Panc1 (cell line): ENCODE results near the gene PLK1. TPM values are rescaled to one million over a fixed set of nuclear protein-coding genes. Genes with fewer than 3 reads are reported as not detected.

Source experiments
- ATAC-seq: fragments of 200-7000 bp; cut with Tn5 transposase; 2 replicates; pipeline ENCODE4 v1.9.1; 2020; ENCODE audit warnings: mild to moderate bottlenecking, moderate library complexity
- BruUV-seq: library from RNA; stranded (reverse); fragments of 400-500 nt; replicated peaks from 2 replicates; lab custom pipeline; 2021; lab: Mats Ljungman, UMichigan
- CTCF ChIA-PET: fragments of 300-600 bp; sonication (Branson Sonifier 250); formaldehyde crosslinking; loops from one replicate; lab custom pipeline; 2022; ENCODE audit warnings: antibody characterized with exemption; lab: Charles Lee
- POLR2A ChIA-PET: fragments of 300-600 bp; sonication (Branson Sonifier 250); formaldehyde crosslinking; loops from one replicate; lab custom pipeline; 2022; ENCODE audit warnings: antibody characterized with exemption; lab: Charles Lee
- DNase-seq: peaks from one replicate; pipeline ENCODE4 v3.0.0-alpha.2; 2010; ENCODE audit warnings: low read depth, low spot score
- H3K27ac ChIP-seq: 2 replicates; pipeline ENCODE4 v1.5.1; 2011; ENCODE audit warnings: mild to moderate bottlenecking, low read length, inconsistent platforms
- H3K27me3 ChIP-seq: fragments of 200-500 bp; sonication (Bioruptor generic); 2 replicates; pipeline ENCODE4 v1.6.0; 2014; ENCODE audit warnings: low read length, inconsistent platforms; ENCODE audit not compliant: control insufficient read depth, insufficient read depth
- H3K36me3 ChIP-seq: fragments of 200-500 bp; sonication (Bioruptor generic); 2 replicates; pipeline ENCODE4 v1.5.1; 2014; ENCODE audit warnings: inconsistent platforms, mild to moderate bottlenecking, low read length, moderate library complexity; ENCODE audit not compliant: control insufficient read depth, insufficient read depth
- H3K4me1 ChIP-seq: 2 replicates; pipeline ENCODE4 v1.5.1; 2011; ENCODE audit warnings: inconsistent platforms, mild to moderate bottlenecking, low read length, moderate library complexity; ENCODE audit not compliant: control insufficient read depth, insufficient read depth
- H3K4me3 ChIP-seq, 2 experiments: 2 replicates each; pipeline ENCODE4 v1.5.1; 2011 to 2012; ENCODE audit warnings: low read depth in 2 of 2, low read length in 2 of 2, mild to moderate bottlenecking in 2 of 2, inconsistent platforms in 1 of 2, moderate library complexity in 1 of 2
- H3K9me3 ChIP-seq: fragments of 200-500 bp; sonication (Bioruptor generic); 2 replicates; pipeline ENCODE4 v1.5.1; 2014; ENCODE audit warnings: low read depth, mild to moderate bottlenecking, inconsistent platforms, low read length, moderate library complexity; ENCODE audit not compliant: control insufficient read depth, insufficient read depth
- CTCF ChIP-seq: fragments of 450-650 bp; IDR thresholded peaks from 2 replicates; pipeline ENCODE4 v1.5.1; 2017; ENCODE audit warnings: mild to moderate bottlenecking
- POLR2AphosphoS5 ChIP-seq: IDR thresholded peaks from 2 replicates; pipeline ENCODE4 v1.6.1; 2012; ENCODE audit warnings: mild to moderate bottlenecking, low read depth, low read length, moderate library complexity
- SIN3A ChIP-seq: IDR thresholded peaks from 2 replicates; pipeline ENCODE4 v1.6.1; 2012; ENCODE audit warnings: low read depth, mild to moderate bottlenecking, low read length, moderate library complexity, borderline replicate concordance; ENCODE audit not compliant: insufficient read depth
- TCF7L2 ChIP-seq: IDR thresholded peaks from 2 replicates; pipeline ENCODE4 v1.6.1; 2011; ENCODE audit warnings: mild to moderate bottlenecking, low read depth, low read length, inconsistent platforms
- in situ Hi-C: cut with HindIII; loops from 2 replicates; pipeline ENCODE4 v1.10.0; 2016; ENCODE audit warnings: low sequenced_read_pairs, low pct_unique_long_range_greater_than_20kb
- intact Hi-C: fragments of 100-400 bp; cut with micrococcal nuclease; formaldehyde crosslinking; loops from one replicate; pipeline ENCODE4 v1.10.0; 2022; ENCODE audit not compliant: unreplicated experiment
- total RNA-seq: library from RNA; stranded (reverse); gene quantifications from one replicate; pipeline ENCODE4 v1.2.1, GENCODE V29; 2021; ENCODE audit not compliant: unreplicated experiment
- TF ChIP-seq, protein P1 (sequence below), 2 experiments: IDR thresholded peaks; 2 replicates each; pipeline ENCODE4 v1.6.1; 2011 to 2012; ENCODE audit warnings: low read depth in 2 of 2, control low read depth in 1 of 2, low read length in 1 of 2, mild to moderate bottlenecking in 1 of 2, moderate library complexity in 1 of 2; ENCODE audit not compliant: insufficient read depth in 1 of 2

Gene PLK1
- total RNA-seq, 1 experiment from 2014 or later: 94.8 TPM

GRCh38 chr16:23700509-23700908 lies 21.8 kb downstream of the PLK1 start:
- no peak overlapping the region for H3K4me3 ChIP-seq
- DNase-seq (no peak), ATAC-seq (no peak)
- BruUV-seq: no TSS peak
- H3K4me1 ChIP-seq: no peaks in the 10 kb centered on the region
- H3K27ac ChIP-seq: no peak overlapping the region
- no peaks in the 10 kb centered on the region for H3K27me3 ChIP-seq
- intact Hi-C loops: no loop called here
- H3K9me3 ChIP-seq: no peaks in the 10 kb centered on the region
- in situ Hi-C loops: no loop called here
- H3K36me3 ChIP-seq: no peaks in the 10 kb centered on the region
- ChIA-PET POLR2A (no interaction called here), CTCF (interaction anchor here (0.6 kb wide), 1 partner anchor 512 kb away, joined by 12 read pairs; no protein-coding TSS in a partner anchor)
- TF ChIP-seq TCF7L2 (no peak), POLR2AphosphoS5 (no peak), CTCF (no peak)
- TF ChIP-seq, protein P1, sequence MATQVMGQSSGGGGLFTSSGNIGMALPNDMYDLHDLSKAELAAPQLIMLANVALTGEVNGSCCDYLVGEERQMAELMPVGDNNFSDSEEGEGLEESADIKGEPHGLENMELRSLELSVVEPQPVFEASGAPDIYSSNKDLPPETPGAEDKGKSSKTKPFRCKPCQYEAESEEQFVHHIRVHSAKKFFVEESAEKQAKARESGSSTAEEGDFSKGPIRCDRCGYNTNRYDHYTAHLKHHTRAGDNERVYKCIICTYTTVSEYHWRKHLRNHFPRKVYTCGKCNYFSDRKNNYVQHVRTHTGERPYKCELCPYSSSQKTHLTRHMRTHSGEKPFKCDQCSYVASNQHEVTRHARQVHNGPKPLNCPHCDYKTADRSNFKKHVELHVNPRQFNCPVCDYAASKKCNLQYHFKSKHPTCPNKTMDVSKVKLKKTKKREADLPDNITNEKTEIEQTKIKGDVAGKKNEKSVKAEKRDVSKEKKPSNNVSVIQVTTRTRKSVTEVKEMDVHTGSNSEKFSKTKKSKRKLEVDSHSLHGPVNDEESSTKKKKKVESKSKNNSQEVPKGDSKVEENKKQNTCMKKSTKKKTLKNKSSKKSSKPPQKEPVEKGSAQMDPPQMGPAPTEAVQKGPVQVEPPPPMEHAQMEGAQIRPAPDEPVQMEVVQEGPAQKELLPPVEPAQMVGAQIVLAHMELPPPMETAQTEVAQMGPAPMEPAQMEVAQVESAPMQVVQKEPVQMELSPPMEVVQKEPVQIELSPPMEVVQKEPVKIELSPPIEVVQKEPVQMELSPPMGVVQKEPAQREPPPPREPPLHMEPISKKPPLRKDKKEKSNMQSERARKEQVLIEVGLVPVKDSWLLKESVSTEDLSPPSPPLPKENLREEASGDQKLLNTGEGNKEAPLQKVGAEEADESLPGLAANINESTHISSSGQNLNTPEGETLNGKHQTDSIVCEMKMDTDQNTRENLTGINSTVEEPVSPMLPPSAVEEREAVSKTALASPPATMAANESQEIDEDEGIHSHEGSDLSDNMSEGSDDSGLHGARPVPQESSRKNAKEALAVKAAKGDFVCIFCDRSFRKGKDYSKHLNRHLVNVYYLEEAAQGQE (IDR thresholded peaks at IDR 0.05; ENCODE audit: insufficient read depth in 1 of 2, low read depth in 2 of 2, low read length in 1 of 2): no peak

- no TSS peak for BruUV-seq
- intact Hi-C loops: no loop called here
- Histone ChIP-seq H3K27me3 (no peaks in the 10 kb centered on the region), H3K4me3 (no peak overlapping the region), H3K9me3 (no peaks in the 10 kb centered on the region), H3K4me1 (no peaks in the 10 kb centered on the region), H3K36me3 (no peaks in the 10 kb centered on the region), H3K27ac (no peak overlapping the region)
- ATAC-seq (no peak), DNase-seq (no peak)
- CTCF ChIA-PET: no interaction called here
- in situ Hi-C loops: no loop called here
- TF ChIP-seq SIN3A: no peak
- TF ChIP-seq, protein P1 (IDR thresholded peaks at IDR 0.05; ENCODE audit: insufficient read depth in 1 of 2, low read depth in 2 of 2, low read length in 1 of 2): peak in 1 of 2 experiments; percentile 59; a peak in 1 of 4 replicates
- TF ChIP-seq POLR2AphosphoS5: no peak
- POLR2A ChIA-PET: no interaction called here
These were observed 22.4 kb downstream of the PLK1 start for GRCh38 chr16:23701045-23701444.
